Activated CD8-positive, alpha-beta memory T cell treated with anti-CD3 and anti-CD28 coated beads, Interleukin-2, amount 50 U/mL, for 24 hours (primary cell): ENCODE measurements around the gene UNC13D.

Experiments used
- DNase-seq: peaks from one replicate; pipeline ENCODE4 v3.0.0-alpha.2; 2020; ENCODE audit errors: extremely low read depth

Gene UNC13D

DNA sequence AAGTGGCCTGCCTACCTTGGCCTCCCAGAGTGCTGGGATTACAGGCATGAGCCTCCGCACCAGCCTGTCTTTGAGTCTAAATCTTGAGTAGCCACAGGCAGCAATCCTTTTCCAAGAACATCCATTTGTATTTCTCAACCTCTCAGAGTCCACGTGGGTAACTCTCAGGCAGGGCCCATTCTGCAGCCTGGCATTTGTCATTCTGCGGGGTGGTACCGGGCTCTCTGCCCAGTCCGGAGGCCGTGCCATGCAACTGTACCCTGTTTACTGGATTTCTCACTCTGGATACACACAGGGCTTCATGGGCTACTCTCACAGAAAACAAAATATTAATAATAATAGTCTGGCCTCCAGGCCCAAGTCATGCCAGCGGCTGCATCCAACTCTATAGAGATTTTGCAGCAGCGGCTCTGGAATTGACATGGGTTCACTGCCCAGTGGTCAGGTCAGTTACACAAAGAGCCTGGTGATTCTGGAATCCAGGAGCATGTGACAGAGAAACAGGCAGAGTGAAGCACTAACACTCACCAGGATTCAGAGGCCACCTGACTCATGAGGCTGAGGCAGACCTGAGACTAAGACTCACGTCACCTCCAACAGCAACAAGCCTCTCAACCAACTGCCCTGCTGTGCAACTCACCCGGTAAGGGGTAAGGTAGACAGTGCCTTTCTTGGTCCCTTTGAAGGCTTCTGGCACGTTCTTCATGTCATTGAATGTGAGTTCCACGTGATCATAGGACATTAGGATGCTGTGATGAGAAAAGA, 6.9 kb upstream of the UNC13D start:
- DNase-seq, result no peak

GRCh38 chr17:75849724-75850123, 5.5 kb upstream of the UNC13D start:
- no peak for DNase-seq

DNA sequence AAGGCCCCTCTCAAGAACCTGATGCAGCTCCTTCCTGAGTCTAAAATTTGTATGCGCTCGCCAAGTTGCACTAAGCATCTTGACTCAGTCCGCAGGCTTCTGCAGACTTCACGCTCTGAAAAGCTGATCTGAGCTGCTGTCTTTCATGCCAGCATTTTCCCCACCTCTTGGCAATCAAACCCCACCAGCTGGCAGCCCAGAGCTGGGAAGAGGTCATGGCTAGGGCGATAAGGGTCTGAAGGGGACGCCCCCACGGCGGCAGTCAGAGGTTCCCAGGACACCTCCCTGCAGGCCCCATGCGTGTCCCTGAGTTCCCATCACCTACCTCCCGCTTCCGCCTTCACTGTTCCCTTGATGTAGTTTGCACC, 5.1 kb upstream of the UNC13D start:
- DNase-seq, result no peak

DNA sequence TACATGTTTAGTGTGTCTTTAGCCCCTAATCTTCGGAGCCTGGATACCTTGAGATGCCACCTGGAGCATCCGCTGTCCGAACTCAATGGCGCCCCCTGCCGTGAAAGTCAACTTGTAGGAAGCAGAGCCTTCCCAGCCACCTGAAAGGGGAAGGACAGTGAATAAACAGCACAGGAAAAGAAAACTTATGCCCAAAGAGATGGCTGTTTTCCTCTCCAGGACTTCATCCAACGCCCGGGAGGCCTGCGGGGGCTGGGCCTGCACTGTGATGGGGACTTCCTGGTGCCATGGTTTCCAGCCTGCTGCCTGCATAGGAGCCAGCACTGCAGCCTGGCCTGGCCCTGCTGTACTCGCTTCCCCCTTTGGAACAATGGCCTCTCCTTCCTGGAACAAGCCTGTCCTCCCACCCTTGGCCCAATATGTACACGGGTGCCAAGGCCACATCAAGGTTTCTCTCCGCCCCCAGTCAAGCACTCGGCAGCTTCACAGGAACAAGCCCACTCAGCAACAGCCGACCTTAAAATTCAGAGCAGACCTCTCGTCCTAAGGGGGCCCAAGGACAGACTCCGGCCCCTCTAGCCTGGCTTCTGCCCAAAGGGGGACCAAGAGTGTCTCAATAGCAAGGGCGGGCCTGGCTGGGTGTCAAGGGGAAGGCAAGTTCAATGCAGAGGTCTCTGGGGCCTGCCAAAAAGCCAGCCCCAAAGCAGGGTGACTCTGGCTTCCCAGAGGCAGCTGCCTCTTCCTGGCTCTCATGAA, 4.5 kb upstream of the UNC13D start:
- DNase-seq, result peak; percentile 63

DNA sequence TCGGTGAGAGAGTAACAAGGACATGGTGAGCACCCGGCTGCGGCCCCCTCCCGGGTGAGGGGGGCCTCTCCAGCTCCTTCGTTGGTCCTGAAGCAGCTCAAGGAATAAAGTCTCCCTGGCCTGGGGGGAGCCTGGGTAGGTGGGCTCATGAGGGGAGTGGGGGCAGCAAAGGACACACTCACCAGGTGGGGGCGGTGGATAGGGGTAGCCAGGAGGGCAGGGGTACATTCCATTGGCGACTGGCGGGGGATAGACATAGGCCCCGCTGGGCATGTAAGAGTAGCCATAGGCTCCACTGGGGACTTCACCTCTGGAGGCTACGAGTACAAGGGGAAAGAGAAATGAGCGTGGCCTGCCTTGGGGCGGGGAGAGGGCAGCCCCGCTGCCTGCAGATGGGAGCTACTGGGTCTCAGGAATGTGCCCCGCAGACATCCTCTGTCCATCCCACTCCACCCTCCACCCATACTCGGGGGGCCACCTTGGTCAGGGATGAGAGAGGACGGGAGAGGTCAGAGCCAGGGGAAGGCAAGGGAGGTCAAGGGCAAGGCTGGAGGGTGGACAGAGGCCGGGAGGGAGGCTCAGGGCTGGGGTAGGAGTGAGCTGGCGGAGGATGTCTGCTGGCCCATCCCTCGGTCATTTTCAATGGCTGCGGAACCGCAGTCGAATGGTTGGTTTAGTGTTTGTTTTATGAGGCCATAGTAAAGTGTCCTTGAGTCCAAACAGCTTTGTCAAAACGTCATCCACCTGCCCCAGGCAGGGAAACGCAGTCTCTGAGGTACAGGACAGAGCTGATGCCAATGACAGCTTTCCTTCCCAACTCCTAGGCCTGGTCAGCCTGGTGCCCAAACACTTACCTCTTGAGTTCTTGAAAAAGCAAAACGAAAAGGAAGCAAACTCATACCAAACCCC, 3.7 kb upstream of the UNC13D start:
- DNase-seq, result no peak

DNA sequence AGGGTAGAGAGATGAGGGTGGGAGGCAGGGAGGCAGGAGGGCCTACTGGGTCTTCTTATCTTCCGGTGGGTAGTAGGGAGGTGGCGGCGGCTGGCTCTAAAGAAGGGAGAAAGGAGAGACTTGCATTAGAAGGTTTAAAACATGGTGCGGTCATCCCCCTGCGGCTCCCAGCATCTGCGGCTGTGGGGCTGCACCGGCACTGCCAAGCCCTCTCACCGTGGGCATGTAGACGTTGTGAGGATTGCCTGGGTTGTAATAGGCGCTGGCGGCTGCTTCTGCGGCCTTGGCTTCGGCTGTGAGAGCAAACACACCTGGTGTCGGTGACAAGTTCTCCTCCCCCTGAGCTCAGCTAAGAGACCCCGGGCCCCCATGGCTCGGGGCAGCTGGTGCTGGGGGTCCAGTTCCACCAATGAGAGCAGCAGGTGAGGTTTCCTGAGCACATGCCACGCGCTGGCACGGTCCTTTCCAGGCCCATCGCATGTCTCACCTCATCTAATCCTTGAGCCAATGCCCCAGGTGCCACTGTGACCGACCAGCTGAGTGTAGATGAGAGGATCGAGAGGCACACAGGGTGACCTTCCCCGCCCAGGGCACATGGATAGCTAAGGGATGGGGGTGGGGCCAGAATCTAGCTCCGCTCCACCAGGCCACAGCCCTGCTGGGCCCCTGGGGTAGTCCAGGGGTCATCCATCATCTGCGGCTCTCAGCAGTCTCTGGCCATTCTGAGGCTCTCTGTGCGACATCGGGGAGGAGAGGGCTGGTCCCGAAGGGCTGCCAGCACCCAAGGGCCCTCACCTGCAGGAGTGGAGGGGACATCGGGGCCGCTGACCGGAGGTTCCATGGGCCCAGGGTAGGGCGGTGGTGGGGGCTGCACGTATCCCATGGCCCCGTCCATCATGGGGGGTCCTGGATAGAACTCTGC, 2.7 kb upstream of the UNC13D start:
- no peak for DNase-seq

DNA sequence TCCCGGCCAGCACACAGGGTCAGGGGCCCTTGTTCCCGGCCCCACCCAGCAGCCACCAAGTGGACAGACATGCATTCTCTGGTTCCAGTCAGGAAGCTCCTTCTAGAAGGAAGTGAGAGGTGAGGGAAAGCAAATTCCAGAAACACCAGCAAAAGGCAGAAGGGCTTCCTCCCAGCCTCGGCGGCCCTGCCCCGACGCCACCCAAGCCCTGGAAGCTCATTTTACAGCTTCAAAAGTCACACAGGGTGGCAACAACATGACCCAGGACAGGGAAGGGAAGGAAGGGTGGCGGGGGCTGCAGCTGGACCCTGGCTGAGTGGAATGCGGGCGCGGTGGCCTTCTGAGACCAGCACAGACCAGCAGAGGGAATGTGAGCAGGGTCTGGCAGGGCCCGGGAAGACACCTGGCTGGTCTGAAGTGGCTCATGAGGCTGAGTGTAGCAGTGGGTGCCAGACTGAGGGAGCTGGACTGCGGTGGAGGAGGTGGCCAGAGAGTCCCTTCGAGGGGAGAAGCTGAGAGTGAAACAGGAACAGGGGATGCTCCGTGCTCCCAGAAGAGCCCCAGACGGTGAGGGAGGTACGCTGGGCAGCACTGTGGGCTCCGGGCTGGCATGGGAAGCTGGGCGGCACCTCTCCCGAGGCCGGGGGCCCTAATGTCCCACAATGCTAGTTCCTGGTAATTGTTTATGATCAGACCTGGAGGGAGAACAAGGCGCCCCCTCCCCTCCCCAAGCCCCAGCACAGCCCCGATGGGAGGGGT, 1.9 kb upstream of the UNC13D start:
- no peak for DNase-seq

- DNase-seq, result no peak
Observed at GRCh38 chr17:75845058-75845711, 981 bp upstream of the UNC13D start.

DNA sequence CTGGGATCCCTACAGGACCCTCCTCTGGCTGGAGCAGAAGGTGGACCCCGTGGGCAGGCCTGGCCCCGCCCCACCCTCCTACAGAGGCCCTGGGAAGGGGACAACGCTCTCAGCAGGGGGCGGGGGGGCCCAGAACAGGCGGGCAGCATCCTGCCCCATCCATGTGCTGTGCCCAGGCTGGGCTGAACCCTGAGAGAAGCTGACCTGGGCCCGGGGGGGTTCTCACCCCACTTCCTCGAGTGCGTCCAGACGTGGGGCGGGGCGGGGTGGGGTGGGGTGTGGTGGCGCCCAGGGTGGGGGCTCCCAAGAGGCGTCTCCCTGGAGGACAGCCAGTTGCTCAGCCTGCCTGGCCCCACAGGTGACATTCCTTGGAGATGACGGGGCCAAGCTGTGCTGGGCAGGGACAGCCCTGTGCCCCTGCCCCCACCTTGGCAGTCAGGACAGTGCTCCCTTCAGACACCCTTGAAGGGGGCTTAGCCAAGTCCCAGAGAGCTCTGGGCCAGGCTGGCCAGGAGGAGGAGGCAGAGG, 390 bp upstream of the UNC13D start:
- DNase-seq, result no peak

GRCh38 chr17:75842963-75843576, 1.1 kb downstream of the UNC13D start:
- no peak for DNase-seq

GRCh38 chr17:75842411-75842810, 1.8 kb downstream of the UNC13D start:
- no peak for DNase-seq

GRCh38 chr17:75840799-75841164, 3.4 kb downstream of the UNC13D start:
- DNase-seq, result no peak

DNA sequence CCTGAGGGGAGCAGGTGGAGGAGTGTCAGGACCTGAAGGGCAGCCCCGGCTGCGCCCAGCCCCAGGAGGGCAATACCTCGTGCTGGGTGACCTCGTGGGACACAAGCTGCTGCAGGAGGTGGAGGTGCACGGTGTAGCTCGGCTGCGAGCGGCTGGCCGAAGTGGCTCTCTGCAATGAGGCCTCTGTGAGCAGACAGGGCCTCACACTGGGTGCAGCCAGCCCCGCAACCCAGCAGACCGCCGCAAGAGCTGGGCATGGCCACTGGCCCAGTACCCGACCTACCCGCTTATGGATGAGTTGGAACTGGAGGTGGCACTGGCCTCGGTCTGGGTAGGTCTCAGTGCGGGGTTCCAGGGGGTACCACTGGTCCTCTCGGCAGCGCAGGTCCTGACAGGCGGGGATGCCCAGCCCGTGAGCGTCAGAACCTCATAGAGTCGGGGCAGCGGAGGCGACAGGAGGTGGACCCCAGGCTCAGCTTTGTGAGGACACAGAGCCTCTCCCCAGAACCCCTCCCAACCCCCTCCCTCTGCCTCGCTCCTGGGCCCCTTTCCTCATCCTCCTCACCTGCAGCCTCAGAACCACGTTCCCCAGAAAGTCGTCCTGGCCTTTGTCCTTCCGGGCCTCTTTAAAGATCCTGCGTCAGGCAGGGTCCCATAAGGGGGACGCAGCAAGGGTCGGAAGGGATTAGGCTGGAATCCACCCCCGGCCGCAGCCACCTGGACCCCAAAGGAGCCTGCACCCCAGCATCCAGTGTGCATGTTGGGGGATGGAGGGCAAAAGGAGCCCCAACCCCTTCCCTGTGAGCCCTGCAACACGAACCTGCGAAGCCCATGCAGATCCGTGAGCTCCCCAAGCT, 4.0 kb downstream of the UNC13D start:
- no peak for DNase-seq

DNA sequence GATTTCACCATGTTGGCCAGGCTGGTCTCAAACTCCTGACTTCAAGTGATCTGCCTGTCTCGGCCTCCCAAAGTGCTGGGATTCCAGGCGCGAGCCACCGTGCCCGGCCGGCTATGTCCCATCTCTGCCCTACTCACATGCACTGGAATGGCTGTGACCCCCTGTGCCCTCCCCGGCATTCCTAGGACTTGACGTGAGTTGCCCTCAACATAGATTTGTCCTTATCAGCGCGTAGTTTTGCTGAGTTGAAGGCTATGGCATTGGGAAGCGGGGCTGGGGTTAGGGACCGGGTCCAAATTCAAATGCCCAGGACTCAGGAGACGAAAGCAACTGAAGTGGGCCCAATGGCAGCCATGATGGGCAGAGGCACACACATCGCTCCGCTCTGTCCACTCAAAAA, 5.8 kb downstream of the UNC13D start:
- no peak for DNase-seq

- no peak for DNase-seq
Observed at GRCh38 chr17:75837899-75838298, 6.3 kb downstream of the UNC13D start.

DNA sequence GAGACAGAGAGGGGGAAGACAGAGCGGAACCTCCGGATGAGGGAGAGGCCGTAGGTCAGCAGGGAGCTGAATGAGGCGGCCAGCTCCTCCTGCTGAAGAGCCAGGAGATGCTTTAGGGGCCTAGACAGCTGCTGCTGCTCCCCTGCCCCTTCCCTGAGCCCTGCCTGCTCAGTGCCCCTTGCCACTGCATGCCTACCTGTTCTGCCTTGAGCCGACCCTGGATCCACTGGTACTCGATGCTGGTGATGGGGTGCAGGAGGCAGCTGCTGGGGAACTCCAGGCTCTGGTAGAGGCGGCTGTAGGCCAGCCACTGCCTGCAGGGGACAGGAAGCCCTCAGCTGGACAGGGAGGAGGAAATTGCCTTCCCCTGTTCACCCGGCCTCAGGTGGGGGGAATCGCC, 7.6 kb downstream of the UNC13D start:
- DNase-seq, result no peak

DNA sequence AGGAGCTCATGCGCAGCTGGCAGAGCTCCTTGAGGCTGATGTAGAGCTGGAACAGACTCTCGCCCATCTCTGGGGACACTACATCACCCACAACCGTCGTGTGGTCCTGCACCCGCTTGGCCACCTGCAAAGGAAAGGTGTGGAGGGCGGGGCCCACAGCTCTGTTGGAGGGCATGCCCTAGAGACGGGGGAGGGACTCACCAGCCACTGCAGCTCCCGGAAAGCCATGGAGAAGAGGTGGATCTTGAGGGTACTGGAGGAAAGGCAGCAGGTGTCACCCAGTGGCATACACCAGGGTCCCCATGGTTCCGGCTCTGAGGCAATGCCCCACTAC, 8.6 kb downstream of the UNC13D start:
- no peak for DNase-seq

GRCh38 chr17:75834928-75835653, 9.1 kb downstream of the UNC13D start:
- no peak for DNase-seq
